Measurements from ENCODE around the gene EIF4B.

Gene EIF4B

DNA sequence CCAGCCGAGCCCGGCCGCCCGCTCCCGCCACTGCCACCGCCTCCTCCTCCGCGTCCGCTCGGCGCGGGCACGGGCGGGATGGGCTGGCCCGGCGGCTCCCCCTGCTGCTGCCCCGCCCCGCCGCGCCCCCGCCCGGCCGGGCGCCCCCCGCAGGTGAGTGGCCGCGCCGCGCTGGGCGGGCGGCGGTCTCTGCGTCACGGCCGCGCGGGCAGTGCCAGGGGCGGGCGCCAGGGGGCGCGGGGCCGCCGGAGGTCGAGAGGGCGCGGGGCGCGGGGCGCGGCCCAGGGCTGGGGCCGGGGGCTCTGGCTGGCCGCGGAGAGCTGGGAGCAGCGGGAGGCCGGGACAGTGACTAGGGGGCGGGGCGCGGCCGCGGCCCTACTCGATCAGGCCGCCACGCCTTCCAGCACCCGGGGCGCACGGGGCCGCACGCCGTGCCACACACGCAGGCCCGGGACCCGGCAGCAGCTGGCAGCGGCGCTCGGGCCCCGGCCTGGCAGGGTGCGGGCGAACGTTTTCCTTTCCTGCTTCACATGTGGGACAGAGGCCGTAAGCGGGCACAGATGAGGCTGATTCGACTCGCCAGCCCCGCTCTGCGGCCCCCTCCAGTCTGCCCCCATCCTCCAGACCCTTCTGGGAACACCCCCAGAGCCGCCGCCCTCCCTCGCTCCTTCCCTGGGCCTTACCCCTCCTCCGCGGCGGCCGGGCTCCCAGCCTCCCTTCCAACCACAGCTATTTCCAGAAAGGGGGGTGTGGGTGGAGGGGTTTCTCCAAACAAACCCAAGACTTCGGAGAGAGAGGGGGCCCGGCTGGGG, 41.2 kb downstream of the EIF4B start:
- DNase-seq, result peak; percentile 75 to 82

DNA sequence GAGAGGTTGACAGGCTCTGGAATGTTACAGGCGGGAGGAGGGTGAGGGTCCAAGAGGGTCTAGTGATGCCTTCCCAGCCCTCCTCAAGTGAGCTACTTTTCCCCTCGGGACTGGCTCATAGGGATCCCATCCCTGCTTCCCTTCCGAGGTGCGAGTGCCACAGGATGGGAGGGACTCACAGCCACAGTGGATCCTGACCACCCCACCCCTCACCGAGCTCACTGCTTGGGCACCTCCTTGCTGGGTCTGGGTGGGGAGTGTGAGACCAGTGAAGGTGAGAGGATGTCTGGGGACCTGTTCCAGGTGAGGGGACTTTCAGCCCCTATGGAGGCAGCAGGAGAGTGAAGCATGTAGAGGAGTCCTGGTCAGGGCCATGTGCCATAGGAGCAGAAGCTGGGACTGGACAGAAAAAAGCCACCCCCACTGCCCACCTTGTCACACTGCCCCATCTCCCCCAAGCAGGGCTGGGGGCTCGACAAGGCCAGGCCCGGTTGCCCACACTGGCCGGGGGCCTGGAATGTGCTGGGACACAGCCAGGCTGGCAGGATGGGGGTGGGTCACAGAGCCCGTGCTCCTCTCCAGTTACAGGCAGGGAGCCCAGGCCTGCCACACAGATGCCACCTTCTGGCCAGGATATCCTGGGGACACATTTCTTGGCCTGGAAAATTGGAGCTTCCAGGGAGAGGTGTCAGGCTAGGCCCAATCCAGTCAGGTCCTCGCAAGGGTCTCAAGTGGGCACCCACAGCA, 42.0 kb downstream of the EIF4B start:
- no peak for DNase-seq

DNA sequence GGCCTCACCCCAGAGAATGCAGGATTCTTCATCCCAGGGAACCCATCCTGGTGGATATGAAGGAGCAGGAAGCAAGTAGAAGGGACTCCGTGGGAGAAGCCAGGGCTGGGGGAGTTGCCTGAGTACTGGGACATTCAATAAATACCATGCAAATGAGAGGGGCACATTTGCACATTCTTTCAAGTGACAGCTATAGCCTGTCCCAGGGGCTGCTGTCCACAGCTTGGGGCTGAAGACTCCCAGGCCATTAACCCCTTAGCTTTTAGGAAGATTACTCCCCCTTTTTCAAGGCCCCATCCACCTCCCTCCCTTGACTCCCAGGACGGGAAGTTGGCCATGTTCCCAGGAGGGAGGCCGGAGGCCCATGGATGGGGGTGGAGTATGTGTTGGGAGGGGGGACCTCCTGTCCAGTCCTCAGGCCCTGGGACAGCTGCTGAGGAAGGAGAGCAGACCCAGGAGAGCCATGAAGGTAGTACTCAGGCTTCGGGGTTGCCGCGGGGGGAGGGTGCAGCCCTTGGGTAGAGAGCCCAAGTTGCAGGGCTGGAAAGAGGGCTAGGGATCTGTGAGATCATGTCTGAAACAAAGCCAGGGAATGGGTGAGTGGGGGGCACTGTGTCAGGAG, 42.6 kb downstream of the EIF4B start:
- DNase-seq, result no peak

- no peak for DNase-seq
Measured at GRCh38 chr12:53049571-53050318, 43.5 kb downstream of the EIF4B start, which contains the start of gene TNS2. TSS of gene TNS2 (plus strand) at chr12:53050065. CDS start at chr12:53050186, 121 bp downstream.

DNA sequence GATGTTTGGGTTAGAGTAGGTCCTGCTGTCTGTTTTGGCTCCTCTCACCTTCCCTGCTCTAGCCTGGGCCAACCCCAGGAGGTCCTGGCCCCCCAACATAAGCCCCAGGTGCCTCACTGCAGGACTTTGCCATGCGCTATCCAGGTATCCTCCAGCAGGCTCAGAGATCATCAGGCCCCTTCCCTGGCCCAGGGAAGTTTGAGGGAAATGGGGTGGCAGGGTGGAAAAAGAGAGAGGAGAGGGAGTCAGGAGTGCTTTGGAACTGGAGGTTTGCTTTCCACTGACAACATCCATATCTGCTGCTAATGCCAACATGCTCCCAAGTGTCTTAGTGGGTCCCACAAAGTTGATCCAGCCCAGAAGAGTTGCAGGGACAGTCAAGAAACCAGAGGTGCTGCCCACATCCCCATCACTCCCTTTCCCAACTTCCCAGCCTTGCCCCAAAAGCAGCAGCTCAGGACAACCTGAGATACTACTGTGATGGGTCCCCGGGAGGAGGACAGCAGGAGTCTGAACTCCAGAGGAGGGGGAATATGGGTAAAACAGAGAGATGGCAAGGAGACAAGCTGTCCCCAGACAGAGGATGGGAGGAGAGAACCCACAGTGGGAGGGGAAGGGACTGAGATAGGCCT, 44.3 kb downstream of the EIF4B start:
- no peak for DNase-seq

GRCh38 chr12:53051058-53051880, 45.0 kb downstream of the EIF4B start:
- no peak for DNase-seq

DNA sequence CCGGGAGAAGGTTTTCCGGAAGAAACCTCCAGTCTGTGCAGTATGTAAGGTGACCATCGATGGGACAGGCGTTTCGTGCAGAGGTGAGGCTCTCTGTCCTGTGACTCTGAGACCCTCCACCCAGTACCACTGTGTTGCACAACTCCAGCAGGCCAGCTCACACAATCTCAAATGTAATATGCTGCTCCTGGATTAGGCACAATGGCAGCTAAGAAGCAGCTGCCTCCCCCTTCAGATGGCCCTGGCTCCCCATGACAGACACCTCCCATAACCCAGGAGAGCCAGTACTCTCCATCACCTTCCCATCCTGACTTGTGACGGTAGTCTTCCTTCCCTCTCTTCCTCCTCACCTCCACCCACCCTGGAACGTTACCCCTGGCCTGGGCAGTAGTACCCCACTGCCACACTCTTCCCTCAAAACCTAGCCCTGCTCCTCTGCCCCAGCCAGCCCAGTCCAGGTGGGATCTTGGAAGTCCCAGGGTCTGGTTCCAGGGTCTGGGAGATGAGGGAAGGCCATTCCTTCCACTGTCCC, 45.7 kb downstream of the EIF4B start:
- no peak for DNase-seq

DNA sequence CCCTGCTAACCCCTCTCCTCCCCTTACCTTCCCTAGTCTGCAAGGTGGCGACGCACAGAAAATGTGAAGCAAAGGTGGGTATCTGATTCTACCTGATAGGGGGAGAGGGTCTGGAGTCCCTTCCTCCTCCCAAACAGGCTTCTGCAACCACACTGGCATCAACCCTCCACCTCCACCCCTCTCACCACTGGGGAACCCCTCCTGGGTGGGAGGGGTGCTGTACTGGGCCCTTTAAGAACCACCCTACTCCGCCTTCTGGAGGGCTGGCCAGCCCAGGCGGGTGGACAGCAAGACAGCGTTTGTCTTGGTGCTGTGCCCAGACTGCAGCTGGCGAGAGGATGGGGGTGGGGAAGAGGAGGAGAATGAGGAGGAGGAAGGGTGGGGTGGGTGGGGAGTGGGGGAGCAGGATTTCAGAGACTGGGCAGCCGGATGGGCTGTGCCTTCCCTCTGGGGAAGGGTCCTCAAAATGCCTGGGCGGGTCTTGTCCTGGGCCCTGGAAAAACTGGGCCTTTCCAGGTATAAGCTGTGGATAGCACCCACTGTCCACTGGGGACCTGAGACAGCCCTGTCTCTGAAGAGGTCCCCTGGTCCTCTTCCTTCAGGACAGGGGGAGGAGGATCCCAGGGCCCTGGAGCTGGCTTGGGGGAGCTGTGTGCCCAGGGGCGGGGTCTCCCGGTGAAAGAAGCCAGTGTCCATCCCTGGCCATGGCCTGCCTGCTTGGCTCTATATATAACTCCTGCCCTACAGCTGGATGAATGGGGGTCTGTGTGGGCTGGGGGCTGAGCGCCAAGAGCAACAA, 46.4 kb downstream of the EIF4B start:
- no peak for DNase-seq

DNA sequence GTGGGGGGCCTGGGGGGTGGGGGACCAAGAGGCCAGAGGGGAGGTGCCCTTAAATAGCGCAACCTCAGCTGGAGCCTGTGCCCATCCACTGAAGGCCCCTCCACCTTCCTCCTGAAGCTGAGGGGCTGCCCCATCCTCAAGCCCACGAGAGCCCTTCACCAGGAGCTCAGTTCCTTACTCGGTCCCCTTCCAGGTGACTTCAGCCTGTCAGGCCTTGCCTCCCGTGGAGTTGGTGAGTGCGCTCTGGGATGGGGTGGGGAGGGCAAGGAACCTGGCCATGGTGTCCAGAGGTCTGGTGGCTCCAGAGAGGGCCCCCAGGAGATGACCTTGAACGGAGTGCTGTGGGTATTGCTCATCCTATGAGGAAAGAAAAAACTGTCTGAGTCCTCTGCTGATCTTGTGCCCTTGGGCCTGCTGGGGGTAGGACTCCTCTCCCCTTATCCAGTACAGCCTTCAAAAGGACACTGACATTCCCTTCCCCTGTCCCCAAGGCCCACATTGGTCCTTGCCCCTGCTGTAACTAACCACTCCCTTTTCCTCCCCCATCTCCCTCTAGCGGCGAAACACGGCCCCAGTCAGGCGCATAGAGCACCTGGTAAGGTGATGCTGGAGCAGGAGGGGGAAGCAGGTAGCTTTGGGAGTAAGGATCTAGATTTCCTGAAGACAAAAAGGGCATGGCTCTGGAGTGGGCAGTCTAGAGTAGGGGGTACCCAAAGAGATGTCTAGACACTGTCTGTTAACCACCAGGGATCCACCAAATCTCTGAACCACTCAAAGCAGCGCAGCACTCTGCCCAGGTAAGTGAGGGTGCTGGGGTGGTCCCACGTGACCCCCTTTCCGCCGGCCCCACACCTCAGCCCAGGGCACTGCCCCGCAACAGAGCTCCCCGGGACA, 47.2 kb downstream of the EIF4B start:
- peak; percentile 52 to 70 for DNase-seq

DNA sequence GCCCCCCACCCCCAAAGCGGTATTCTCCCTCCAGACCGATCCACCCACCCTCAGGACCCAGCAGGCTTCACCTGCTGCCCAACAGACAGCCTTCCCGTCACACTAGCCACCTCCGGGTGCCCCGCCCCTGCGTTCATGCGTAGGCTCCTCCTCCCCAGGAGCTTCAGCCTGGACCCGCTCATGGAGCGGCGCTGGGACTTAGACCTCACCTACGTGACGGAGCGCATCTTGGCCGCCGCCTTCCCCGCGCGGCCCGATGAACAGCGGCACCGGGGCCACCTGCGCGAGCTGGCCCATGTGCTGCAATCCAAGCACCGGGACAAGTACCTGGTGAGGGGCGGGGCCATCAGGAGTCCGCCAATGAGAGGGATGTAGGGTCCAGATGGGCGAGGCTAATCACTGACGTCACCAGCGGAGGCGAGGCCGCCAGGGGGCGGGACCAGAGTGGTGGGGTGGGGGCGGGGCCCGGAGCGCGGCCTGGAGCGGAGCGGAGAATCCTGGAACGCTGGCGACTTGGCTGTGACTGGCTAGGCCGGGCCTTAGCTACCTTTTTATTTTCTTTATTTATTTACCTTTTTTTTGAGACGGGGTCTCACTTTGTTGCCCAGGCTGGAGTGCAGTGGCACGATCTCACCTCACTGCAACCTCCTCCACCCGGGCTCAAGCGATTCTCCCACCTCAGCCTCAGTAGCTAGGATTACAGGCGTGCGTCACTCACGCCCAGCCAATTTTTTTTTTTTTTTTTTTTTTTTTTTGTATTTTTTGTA, 48.0 kb downstream of the EIF4B start:
- DNase-seq, result peak; percentile 94

- no peak for DNase-seq
Measured at GRCh38 chr12:53055471-53056266, 49.4 kb downstream of the EIF4B start.

DNA sequence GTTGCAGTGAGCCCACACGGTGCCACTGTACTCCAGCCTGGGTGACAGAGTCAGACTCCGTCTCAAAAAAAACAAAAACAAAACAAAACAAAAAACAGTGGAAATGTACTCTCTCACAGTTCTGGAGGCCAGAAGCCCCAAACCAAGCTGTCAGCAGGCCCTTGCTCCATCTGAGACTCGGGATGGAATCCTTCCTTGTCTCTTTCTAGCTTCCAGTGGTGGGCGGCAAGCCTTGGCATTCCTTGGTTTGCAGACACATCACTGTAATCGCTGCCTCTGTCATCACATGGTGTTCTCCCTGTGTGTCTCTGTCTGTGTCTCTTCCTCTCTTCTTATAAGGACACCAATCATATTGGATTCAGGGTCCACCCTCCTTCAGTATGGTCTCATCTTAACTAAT, 50.0 kb downstream of the EIF4B start:
- no peak for DNase-seq

GRCh38 chr12:53056901-53057300, 50.6 kb downstream of the EIF4B start:
- no peak for DNase-seq

DNA sequence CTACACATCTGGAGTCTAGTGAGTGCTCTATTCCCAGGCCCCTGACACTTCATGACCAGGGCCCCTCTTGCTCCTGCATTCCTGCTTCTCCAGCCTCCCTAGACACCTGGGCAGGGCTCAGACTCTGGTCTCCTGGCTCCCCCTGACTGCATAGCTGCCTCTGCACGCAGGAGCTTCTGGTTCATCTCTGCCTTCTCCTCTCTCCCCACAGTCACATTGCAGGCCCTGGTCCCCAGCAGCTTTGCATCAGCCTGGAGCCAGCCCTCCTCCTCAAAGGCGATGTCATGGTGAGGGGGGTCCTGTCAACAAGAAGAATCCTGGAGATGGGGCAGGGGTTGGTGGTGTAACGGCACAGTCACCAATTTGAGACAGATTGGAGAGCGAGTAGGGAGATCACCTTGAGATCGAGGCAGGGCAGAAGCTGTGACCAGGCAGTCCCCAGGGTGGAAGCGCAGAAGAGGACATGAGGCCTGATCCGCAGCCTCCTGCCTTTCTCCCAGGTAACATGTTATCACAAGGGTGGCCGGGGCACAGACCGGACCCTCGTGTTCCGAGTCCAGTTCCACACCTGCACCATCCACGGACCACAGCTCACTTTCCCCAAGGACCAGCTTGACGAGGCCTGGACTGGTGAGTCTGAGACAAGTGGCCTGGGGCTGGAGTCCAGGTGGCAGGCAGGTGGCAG, 51.7 kb downstream of the EIF4B start:
- DNase-seq, result no peak

GRCh38 chr12:53058674-53059433, 52.6 kb downstream of the EIF4B start:
- DNase-seq, result no peak

GRCh38 chr12:53059434-53060063, 53.3 kb downstream of the EIF4B start:
- DNase-seq, result no peak
